ENCODE data around the gene TACC2.

Gene TACC2

DNA sequence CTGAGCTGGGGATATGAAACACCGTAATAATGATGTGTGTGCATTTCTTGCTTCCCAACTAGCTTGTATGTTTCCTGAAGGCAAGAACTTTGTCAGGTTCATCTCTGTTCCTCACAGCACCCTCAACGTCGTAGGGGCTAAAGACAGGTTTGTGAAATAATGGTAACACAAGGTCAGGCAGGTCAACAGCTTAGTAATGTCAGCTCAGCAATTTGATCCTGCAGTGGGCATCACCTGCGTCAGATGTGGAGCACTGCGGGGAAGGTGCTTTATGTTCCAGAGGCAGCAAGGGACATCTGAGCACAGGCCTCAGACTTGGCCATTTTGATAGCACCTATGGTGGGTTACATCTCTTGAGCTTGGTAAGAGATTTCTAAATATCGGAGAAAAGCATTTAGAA, 230.4 kb downstream of the TACC2 start:
- no peak overlapping the region for H3K27ac ChIP-seq (ENCODE audit: low read depth, low read length)
- H3K9ac ChIP-seq (ENCODE audit: low read length): no peak overlapping the region
- H3K4me1 ChIP-seq (ENCODE audit: insufficient read depth, low read length): no peaks in the 10 kb centered on the region
- peaks cover 47% of the 10 kb centered on the region for H3K36me3 ChIP-seq (ENCODE audit: insufficient read depth, low read length)
- no peak overlapping the region for H3K4me3 ChIP-seq (ENCODE audit: low read depth in 1 of 2, low read length in 2 of 2)
- H3K27me3 ChIP-seq (ENCODE audit: control insufficient read depth in 1 of 2, insufficient read depth in 2 of 2, low read length in 2 of 2): no peaks in the 10 kb centered on the region
- no peaks in the 10 kb centered on the region for H3K9me3 ChIP-seq (ENCODE audit: low read length)

DNA sequence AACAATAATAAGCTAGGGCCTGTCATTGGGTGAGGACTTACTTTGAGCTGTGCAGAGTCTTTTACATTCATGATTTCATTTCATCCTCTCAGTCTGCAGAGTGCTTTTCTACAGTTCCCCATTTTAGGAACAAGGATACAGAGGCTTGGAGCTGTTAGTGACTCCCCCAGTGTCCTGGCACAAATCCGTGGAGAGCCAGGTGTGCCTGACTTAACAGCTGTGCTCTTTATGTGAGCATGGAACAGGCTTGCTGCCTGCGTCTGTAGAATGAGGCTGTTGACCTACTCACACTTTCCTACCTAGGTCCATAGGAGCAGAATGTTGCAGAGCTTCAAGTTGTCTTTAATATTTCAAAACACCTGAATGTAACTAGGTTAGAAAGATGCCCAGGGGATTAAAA, 231.8 kb downstream of the TACC2 start:
- peaks cover 61% of the 10 kb centered on the region for H3K36me3 ChIP-seq (ENCODE audit: insufficient read depth, low read length)
- H3K4me1 ChIP-seq (ENCODE audit: insufficient read depth, low read length): no peaks in the 10 kb centered on the region

DNA sequence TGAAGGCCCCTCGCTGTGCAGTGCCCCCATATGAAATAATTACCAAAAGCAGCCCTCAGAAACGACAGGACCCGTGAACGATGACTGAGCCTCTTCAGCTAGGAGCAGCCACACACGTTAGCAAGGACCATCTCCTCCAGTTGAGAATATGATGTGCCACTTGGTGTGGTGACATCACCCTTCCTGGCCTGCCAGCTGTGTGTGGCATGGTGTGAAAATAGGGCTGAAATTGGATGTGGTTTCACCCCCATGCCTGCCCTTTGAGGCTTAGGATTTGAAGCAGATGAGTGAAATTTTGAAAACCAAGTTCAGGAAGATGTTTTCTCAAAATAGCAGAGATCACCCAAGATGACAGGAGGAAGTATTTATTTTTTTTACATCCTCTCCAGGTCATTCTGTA, 233.0 kb downstream of the TACC2 start:
- H3K36me3 ChIP-seq (ENCODE audit: insufficient read depth, low read length): peaks cover 67% of the 10 kb centered on the region
- no peaks in the 10 kb centered on the region for H3K4me1 ChIP-seq (ENCODE audit: insufficient read depth, low read length)
- no peak overlapping the region for H3K27ac ChIP-seq (ENCODE audit: low read depth, low read length)
- no peak overlapping the region for H3K9ac ChIP-seq (ENCODE audit: low read length)
- H3K27me3 ChIP-seq (ENCODE audit: control insufficient read depth in 1 of 2, insufficient read depth in 2 of 2, low read length in 2 of 2): no peaks in the 10 kb centered on the region
- no peaks in the 10 kb centered on the region for H3K9me3 ChIP-seq (ENCODE audit: low read length)
- H3K4me3 ChIP-seq (ENCODE audit: low read depth in 1 of 2, low read length in 2 of 2): no peak overlapping the region

More for the DNA sequence above, 231.8 kb downstream of the TACC2 start:
- no peaks in the 10 kb centered on the region for H3K9me3 ChIP-seq (ENCODE audit: low read length)
- H3K27ac ChIP-seq (ENCODE audit: low read depth, low read length): no peak overlapping the region
- no peak overlapping the region for H3K4me3 ChIP-seq (ENCODE audit: low read depth in 1 of 2, low read length in 2 of 2)
- no peaks in the 10 kb centered on the region for H3K27me3 ChIP-seq (ENCODE audit: control insufficient read depth in 1 of 2, insufficient read depth in 2 of 2, low read length in 2 of 2)
- H3K9ac ChIP-seq (ENCODE audit: low read length): no peak overlapping the region

- H3K36me3 ChIP-seq (ENCODE audit: insufficient read depth, low read length): peaks cover 71% of the 10 kb centered on the region
- no peaks in the 10 kb centered on the region for H3K27me3 ChIP-seq (ENCODE audit: control insufficient read depth in 1 of 2, insufficient read depth in 2 of 2, low read length in 2 of 2)
- H3K9ac ChIP-seq (ENCODE audit: low read length): no peak overlapping the region
- no peak overlapping the region for H3K27ac ChIP-seq (ENCODE audit: low read depth, low read length)
- no peak overlapping the region for H3K4me3 ChIP-seq (ENCODE audit: low read depth in 1 of 2, low read length in 2 of 2)
- H3K4me1 ChIP-seq (ENCODE audit: insufficient read depth, low read length): no peaks in the 10 kb centered on the region
- no peaks in the 10 kb centered on the region for H3K9me3 ChIP-seq (ENCODE audit: low read length)
Measured at GRCh38 chr10:122222638-122223037, 233.7 kb downstream of the TACC2 start.

DNA sequence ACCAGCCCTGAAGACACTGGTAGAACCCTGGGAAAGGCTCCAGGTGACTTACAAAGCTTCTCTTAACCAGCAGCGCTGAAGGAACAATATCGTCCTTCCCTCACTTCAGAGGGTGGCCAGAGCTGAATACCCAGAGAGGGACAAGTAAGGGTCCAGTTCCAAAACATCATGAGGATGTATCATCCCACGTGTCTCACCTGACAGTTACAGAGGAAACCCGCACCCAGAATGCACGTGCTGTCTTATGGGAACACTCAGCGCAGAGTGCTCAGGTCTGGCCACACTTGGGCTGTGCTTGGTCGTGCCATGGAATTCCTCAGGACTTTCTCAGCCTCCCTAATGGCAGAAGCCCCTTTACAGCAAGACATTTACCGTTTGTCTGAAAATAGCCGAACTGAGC, 235.2 kb downstream of the TACC2 start:
- Histone ChIP-seq H3K36me3 (ENCODE audit: insufficient read depth, low read length) (peaks cover 69% of the 10 kb centered on the region), H3K9ac (ENCODE audit: low read length) (no peak overlapping the region), H3K4me3 (ENCODE audit: low read depth in 1 of 2, low read length in 2 of 2) (no peak overlapping the region), H3K9me3 (ENCODE audit: low read length) (no peaks in the 10 kb centered on the region), H3K4me1 (ENCODE audit: insufficient read depth, low read length) (no peaks in the 10 kb centered on the region), H3K27ac (ENCODE audit: low read depth, low read length) (no peak overlapping the region), H3K27me3 (ENCODE audit: control insufficient read depth in 1 of 2, insufficient read depth in 2 of 2, low read length in 2 of 2) (no peaks in the 10 kb centered on the region)

- H3K36me3 ChIP-seq (ENCODE audit: insufficient read depth, low read length): peaks cover 79% of the 10 kb centered on the region
Measured at GRCh38 chr10:122225330-122225729, 236.4 kb downstream of the TACC2 start.

GRCh38 chr10:122227754-122228153, 238.8 kb downstream of the TACC2 start:
- Histone ChIP-seq H3K27me3 (ENCODE audit: control insufficient read depth in 1 of 2, insufficient read depth in 2 of 2, low read length in 2 of 2) (no peaks in the 10 kb centered on the region), H3K4me1 (ENCODE audit: insufficient read depth, low read length) (no peaks in the 10 kb centered on the region), H3K4me3 (ENCODE audit: low read depth in 1 of 2, low read length in 2 of 2) (no peak overlapping the region), H3K27ac (ENCODE audit: low read depth, low read length) (no peak overlapping the region), H3K36me3 (ENCODE audit: insufficient read depth, low read length) (peaks cover 82% of the 10 kb centered on the region), H3K9me3 (ENCODE audit: low read length) (no peaks in the 10 kb centered on the region), H3K9ac (ENCODE audit: low read length) (no peak overlapping the region)

More at GRCh38 chr10:122225330-122225729, 236.4 kb downstream of the TACC2 start:
- Histone ChIP-seq H3K27me3 (ENCODE audit: control insufficient read depth in 1 of 2, insufficient read depth in 2 of 2, low read length in 2 of 2) (no peaks in the 10 kb centered on the region), H3K9ac (ENCODE audit: low read length) (no peak overlapping the region), H3K27ac (ENCODE audit: low read depth, low read length) (no peak overlapping the region), H3K4me1 (ENCODE audit: insufficient read depth, low read length) (no peaks in the 10 kb centered on the region), H3K4me3 (ENCODE audit: low read depth in 1 of 2, low read length in 2 of 2) (no peak overlapping the region), H3K9me3 (ENCODE audit: low read length) (no peaks in the 10 kb centered on the region)

DNA sequence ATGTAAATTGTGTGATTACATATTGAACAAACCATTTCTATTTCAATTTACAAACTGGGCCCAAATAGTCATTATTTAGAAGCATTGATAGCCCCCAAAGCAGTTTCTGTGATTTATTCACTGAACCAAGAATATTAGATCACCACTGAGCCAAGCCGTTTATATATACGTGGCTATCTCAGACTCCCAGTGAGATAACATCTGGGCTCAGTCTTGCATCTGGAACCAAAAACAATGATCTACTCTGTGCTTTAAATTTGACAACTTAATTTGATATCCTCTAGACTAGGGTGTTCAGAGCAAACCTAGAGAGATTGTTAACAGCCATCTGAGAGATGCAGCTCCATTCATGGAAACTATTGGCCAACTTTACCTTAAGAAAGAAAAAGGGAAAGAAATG, 240.7 kb downstream of the TACC2 start:
- Histone ChIP-seq H3K27ac (ENCODE audit: low read depth, low read length) (no peak overlapping the region), H3K36me3 (ENCODE audit: insufficient read depth, low read length) (peaks cover 72% of the 10 kb centered on the region), H3K9me3 (ENCODE audit: low read length) (no peaks in the 10 kb centered on the region), H3K27me3 (ENCODE audit: control insufficient read depth in 1 of 2, insufficient read depth in 2 of 2, low read length in 2 of 2) (no peaks in the 10 kb centered on the region), H3K4me3 (ENCODE audit: low read depth in 1 of 2, low read length in 2 of 2) (no peak overlapping the region), H3K4me1 (ENCODE audit: insufficient read depth, low read length) (no peaks in the 10 kb centered on the region), H3K9ac (ENCODE audit: low read length) (no peak overlapping the region)

GRCh38 chr10:122230222-122230621, 241.3 kb downstream of the TACC2 start:
- Histone ChIP-seq H3K9ac (ENCODE audit: low read length) (no peak overlapping the region), H3K9me3 (ENCODE audit: low read length) (no peaks in the 10 kb centered on the region), H3K27ac (ENCODE audit: low read depth, low read length) (no peak overlapping the region), H3K4me3 (ENCODE audit: low read depth in 1 of 2, low read length in 2 of 2) (no peak overlapping the region), H3K4me1 (ENCODE audit: insufficient read depth, low read length) (no peaks in the 10 kb centered on the region), H3K36me3 (ENCODE audit: insufficient read depth, low read length) (peaks cover 67% of the 10 kb centered on the region), H3K27me3 (ENCODE audit: control insufficient read depth in 1 of 2, insufficient read depth in 2 of 2, low read length in 2 of 2) (no peaks in the 10 kb centered on the region)

DNA sequence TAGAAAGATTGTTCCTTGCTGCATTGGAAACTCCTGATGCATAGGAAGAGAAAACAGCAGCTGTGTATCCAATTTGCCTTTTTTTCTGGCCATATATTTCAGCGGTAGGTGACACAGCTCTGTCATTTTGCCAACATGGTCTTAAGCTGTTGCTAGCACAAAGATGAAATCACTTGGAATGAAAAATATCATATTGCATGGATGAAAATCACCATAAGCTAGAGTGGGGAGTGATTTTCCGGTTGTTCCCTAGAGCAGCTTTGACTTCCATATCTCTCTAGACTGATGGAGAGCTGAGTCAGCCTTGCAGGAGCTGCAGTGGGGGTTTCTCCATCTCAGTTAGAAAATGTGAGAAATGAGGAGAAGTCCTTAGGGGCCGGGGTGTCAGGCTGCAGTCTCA, 243.8 kb downstream of the TACC2 start:
- no peaks in the 10 kb centered on the region for H3K4me1 ChIP-seq (ENCODE audit: insufficient read depth, low read length)
- H3K4me3 ChIP-seq (ENCODE audit: low read depth in 1 of 2, low read length in 2 of 2): no peak overlapping the region
- no peaks in the 10 kb centered on the region for H3K9me3 ChIP-seq (ENCODE audit: low read length)
- no peak overlapping the region for H3K27ac ChIP-seq (ENCODE audit: low read depth, low read length)
- no peak overlapping the region for H3K9ac ChIP-seq (ENCODE audit: low read length)
- no peaks in the 10 kb centered on the region for H3K27me3 ChIP-seq (ENCODE audit: control insufficient read depth in 1 of 2, insufficient read depth in 2 of 2, low read length in 2 of 2)
- peaks cover 58% of the 10 kb centered on the region for H3K36me3 ChIP-seq (ENCODE audit: insufficient read depth, low read length)

DNA sequence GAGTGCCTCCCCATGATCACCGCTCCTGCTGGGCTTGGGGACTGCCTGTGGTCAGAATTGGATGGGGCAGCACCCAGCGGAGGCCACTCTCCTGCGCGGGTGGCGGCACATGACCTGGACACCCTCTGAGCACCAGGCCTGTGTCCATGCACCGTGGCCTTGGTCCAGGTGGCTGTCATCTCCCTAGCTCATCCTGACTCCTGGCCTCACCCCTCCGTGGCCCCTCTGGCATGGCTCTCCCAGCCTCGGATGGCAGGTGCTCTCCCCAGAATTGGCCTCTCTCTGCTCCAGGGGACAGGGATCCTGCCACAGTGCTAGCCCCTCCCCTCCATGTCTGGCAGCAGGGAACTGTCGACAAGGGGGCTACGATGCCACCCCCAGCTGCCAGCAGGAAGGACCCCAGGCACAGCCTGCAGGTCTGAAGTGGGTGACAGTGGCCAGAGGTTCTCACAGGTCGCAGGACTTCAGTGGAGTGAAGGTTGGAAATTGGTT, 244.9 kb downstream of the TACC2 start:
- no peaks in the 10 kb centered on the region for H3K4me1 ChIP-seq (ENCODE audit: insufficient read depth, low read length)
- H3K27ac ChIP-seq (ENCODE audit: low read depth, low read length): no peak overlapping the region
- H3K4me3 ChIP-seq (ENCODE audit: low read depth in 1 of 2, low read length in 2 of 2): no peak overlapping the region
- no peaks in the 10 kb centered on the region for H3K9me3 ChIP-seq (ENCODE audit: low read length)
- H3K9ac ChIP-seq (ENCODE audit: low read length): no peak overlapping the region
- no peaks in the 10 kb centered on the region for H3K27me3 ChIP-seq (ENCODE audit: control insufficient read depth in 1 of 2, insufficient read depth in 2 of 2, low read length in 2 of 2)
- peaks cover 52% of the 10 kb centered on the region for H3K36me3 ChIP-seq (ENCODE audit: insufficient read depth, low read length)

GRCh38 chr10:122234416-122234815, 245.5 kb downstream of the TACC2 start:
- no peak overlapping the region for H3K27ac ChIP-seq (ENCODE audit: low read depth, low read length)
- no peaks in the 10 kb centered on the region for H3K4me1 ChIP-seq (ENCODE audit: insufficient read depth, low read length)
- H3K9me3 ChIP-seq (ENCODE audit: low read length): no peaks in the 10 kb centered on the region
- H3K27me3 ChIP-seq (ENCODE audit: control insufficient read depth in 1 of 2, insufficient read depth in 2 of 2, low read length in 2 of 2): no peaks in the 10 kb centered on the region
- peaks cover 53% of the 10 kb centered on the region for H3K36me3 ChIP-seq (ENCODE audit: insufficient read depth, low read length)
- no peak overlapping the region for H3K9ac ChIP-seq (ENCODE audit: low read length)
- no peak overlapping the region for H3K4me3 ChIP-seq (ENCODE audit: low read depth in 1 of 2, low read length in 2 of 2)
